Parathyroid adenoma (tissue), 2 donors: ENCODE results near the gene SCCPDH.
"Not testable (repeated sequence)": the region's sequence is repeated elsewhere in the genome, so short reads cannot be mapped to it uniquely, and the experiment has no call there.

Experiments used
- H2AFZ ChIP-seq: fragments of 300-600 bp; sonication (generic); one replicate; pipeline ENCODE4 v1.7.0; 2017; ENCODE audit warnings: antibody characterized with exemption, mild to moderate bottlenecking
- H3K27ac ChIP-seq: fragments of 300-600 bp; sonication (generic); one replicate; pipeline ENCODE4 v1.7.0; 2017
- H3K27me3 ChIP-seq: fragments of 300-600 bp; sonication (generic); one replicate; pipeline ENCODE4 v1.7.0; 2017; ENCODE audit warnings: low read length; ENCODE audit not compliant: control insufficient read depth, insufficient read depth
- H3K36me3 ChIP-seq: fragments of 300-600 bp; sonication (generic); one replicate; pipeline ENCODE4 v1.7.0; 2017; ENCODE audit warnings: low read length; ENCODE audit not compliant: control insufficient read depth, insufficient read depth
- H3K4me1 ChIP-seq: fragments of 300-600 bp; sonication (generic); one replicate; pipeline ENCODE4 v1.7.0; 2017; ENCODE audit warnings: control low read depth
- H3K4me2 ChIP-seq: fragments of 300-600 bp; sonication (generic); one replicate; pipeline ENCODE4 v1.7.0; 2017; ENCODE audit warnings: low read length
- H3K4me3 ChIP-seq: fragments of 300-600 bp; sonication (generic); one replicate; pipeline ENCODE4 v1.7.0; 2017; ENCODE audit warnings: low read depth, low read length
- H3K79me2 ChIP-seq: fragments of 300-600 bp; sonication (generic); one replicate; pipeline ENCODE4 v1.7.0; 2017; ENCODE audit warnings: control low read depth
- H3K9ac ChIP-seq: fragments of 300-600 bp; sonication (generic); one replicate; pipeline ENCODE4 v1.7.0; 2017; ENCODE audit warnings: mild to moderate bottlenecking
- H3K9me3 ChIP-seq: fragments of 300-600 bp; sonication (generic); one replicate; pipeline ENCODE4 v1.7.0; 2017; ENCODE audit warnings: low read length; ENCODE audit not compliant: control insufficient read depth
- TF ChIP-seq, protein P1 (sequence below): fragments of 300-600 bp; sonication (generic); IDR thresholded peaks from one replicate; pipeline ENCODE4 v1.7.0; 2017; ENCODE audit warnings: antibody characterized with exemption, mild to moderate bottlenecking
- donor health status: primary hyperparathyroidism.

Gene SCCPDH

DNA sequence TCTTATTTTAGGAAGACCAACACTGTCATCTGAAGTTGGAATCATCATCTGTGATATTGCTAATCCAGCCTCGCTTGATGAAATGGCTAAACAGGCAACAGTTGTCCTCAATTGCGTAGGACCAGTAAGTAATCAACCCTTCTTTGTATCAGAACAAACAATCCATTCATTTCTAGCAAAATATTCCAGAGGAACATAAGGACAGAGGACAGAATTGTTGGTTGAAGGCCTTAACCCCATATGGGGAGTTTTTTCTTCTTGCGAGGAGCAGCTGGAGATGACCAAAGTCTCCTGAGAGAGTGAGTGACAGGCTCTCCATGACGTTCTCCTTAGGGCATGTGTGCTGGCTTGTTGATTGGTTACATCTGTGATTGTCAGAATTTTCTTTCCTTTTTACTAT is 2.7 kb downstream of the SCCPDH start:
- Histone ChIP-seq H3K4me2 (no peak overlapping the region), H3K27ac (no peak overlapping the region), H3K79me2 (no peaks in the 10 kb centered on the region), H3K27me3 (no peaks in the 10 kb centered on the region), H2AFZ (no peak overlapping the region), H3K4me1 (no peaks in the 10 kb centered on the region), H3K9me3 (no peaks in the 10 kb centered on the region), H3K4me3 (no peak overlapping the region), H3K36me3 (no peaks in the 10 kb centered on the region), H3K9ac (no peak overlapping the region)
- TF ChIP-seq, protein P1, sequence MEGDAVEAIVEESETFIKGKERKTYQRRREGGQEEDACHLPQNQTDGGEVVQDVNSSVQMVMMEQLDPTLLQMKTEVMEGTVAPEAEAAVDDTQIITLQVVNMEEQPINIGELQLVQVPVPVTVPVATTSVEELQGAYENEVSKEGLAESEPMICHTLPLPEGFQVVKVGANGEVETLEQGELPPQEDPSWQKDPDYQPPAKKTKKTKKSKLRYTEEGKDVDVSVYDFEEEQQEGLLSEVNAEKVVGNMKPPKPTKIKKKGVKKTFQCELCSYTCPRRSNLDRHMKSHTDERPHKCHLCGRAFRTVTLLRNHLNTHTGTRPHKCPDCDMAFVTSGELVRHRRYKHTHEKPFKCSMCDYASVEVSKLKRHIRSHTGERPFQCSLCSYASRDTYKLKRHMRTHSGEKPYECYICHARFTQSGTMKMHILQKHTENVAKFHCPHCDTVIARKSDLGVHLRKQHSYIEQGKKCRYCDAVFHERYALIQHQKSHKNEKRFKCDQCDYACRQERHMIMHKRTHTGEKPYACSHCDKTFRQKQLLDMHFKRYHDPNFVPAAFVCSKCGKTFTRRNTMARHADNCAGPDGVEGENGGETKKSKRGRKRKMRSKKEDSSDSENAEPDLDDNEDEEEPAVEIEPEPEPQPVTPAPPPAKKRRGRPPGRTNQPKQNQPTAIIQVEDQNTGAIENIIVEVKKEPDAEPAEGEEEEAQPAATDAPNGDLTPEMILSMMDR = no peak

GRCh38 chr1:246727594-246727993 is 3.4 kb downstream of the SCCPDH start:
- H3K27ac ChIP-seq = no peak overlapping the region
- no peaks in the 10 kb centered on the region for H3K9me3 ChIP-seq
- no peaks in the 10 kb centered on the region for H3K4me1 ChIP-seq
- no peaks in the 10 kb centered on the region for H3K79me2 ChIP-seq
- H3K27me3 ChIP-seq = no peaks in the 10 kb centered on the region
- H3K9ac ChIP-seq = no peak overlapping the region
- no peak overlapping the region for H3K4me2 ChIP-seq
- H3K4me3 ChIP-seq = no peak overlapping the region
- no peaks in the 10 kb centered on the region for H3K36me3 ChIP-seq
- TF ChIP-seq, protein P1 = no peak
- H2AFZ ChIP-seq = no peak overlapping the region

DNA sequence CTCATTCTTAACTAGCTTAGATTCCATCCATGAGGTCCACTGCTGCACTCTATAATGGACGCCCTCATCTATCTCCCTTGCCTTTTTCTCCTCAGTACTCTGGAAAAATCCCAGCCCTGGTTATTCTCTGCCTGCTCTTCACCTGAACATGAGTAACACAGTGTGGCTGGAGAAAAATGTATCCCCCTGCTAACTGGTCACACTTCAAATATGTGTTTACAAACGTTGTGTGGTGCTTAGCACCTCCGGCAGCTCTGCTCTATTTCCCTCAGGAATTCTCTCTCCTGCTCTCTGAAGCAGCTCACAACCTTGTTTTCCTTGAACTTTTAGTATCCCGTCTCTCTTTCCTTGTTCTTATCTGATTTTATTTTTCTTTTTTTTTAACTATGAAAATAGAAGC is 4.1 kb downstream of the SCCPDH start:
- Histone ChIP-seq H3K27ac (no peak overlapping the region), H3K36me3 (no peaks in the 10 kb centered on the region), H3K4me2 (no peak overlapping the region), H3K9ac (no peak overlapping the region), H3K4me3 (no peak overlapping the region), H3K9me3 (no peaks in the 10 kb centered on the region), H2AFZ (no peak overlapping the region), H3K4me1 (no peaks in the 10 kb centered on the region), H3K27me3 (no peaks in the 10 kb centered on the region), H3K79me2 (no peaks in the 10 kb centered on the region)
- TF ChIP-seq, protein P1 = no peak

DNA sequence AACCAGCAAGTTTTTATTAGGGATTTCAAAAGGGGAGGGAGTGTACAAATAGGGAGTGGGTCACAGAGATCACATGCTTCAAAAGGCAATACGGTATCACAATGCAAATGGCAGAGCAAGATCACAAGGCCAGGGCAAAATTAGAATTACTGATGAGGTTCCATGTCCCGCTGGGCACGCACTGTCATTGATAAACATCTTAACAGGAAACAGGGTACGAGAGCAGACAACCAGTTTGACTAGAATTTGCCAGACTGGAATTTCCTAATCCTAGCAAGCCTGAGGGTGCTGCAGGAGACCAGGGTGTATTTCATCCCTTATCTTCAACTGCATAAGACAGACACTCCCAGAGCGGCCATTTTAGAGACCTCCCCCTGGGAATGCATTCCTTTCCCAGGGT is 4.8 kb downstream of the SCCPDH start:
- not testable (repeated sequence) for H3K36me3 ChIP-seq, H3K79me2 ChIP-seq, H3K4me3 ChIP-seq, H3K4me1 ChIP-seq, H2AFZ ChIP-seq, H3K9me3 ChIP-seq, H3K4me2 ChIP-seq, H3K27me3 ChIP-seq, H3K27ac ChIP-seq, H3K9ac ChIP-seq

DNA sequence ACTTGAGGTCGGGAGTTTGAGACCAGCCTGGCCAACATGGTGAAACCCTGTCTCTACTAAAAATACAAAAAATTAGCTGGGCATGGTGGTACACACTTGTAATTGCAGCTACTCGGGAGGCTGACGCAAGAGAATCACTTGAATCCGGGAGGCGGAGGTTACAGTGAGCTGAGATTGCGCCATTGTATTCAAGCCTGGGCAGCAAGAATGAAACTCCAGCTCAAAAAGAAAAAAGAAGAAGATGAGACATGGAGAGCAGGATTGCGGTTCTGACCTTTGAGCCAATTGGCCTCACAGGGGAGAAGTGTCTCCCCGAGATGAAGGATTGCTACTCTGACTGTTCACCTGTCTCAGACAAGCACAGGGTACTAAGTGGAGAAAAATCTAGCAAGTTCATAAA is 6.6 kb downstream of the SCCPDH start:
- Histone ChIP-seq H3K36me3 (no peaks in the 10 kb centered on the region), H3K4me3 (no peak overlapping the region), H3K9me3 (no peaks in the 10 kb centered on the region), H3K4me1 (no peaks in the 10 kb centered on the region), H3K4me2 (no peak overlapping the region), H3K9ac (no peak overlapping the region), H3K27ac (no peak overlapping the region), H3K79me2 (no peaks in the 10 kb centered on the region), H2AFZ (no peak overlapping the region), H3K27me3 (no peaks in the 10 kb centered on the region)
- TF ChIP-seq, protein P1 = no peak

DNA sequence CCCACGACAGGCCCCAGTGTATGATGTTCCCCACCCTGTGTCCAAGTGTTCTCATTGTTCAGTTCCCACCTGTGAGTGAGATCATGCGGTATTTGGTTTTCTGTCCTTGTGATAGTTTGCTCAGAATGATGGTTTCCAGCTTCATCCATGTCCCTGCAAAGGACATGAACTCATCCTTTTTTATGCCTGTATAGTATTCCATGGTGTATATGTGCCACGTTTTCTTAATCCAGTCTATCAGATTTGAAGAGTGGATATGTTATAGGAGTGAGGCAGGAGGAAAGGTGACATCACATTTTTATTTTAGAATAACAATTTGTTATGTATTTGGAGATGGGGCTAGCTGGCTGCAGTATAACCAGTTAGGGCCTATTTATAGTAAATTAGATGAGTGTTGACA is 7.7 kb downstream of the SCCPDH start:
- H3K9ac ChIP-seq, H3K9me3 ChIP-seq, H3K27me3 ChIP-seq, H3K4me2 ChIP-seq, H3K36me3 ChIP-seq, H3K4me1 ChIP-seq, H2AFZ ChIP-seq, H3K4me3 ChIP-seq, H3K27ac ChIP-seq, H3K79me2 ChIP-seq: not testable (repeated sequence)
